ENCODE data around the gene DOCK7. TPM values are rescaled to one million over a fixed set of nuclear protein-coding genes. Genes with fewer than 3 reads are reported as not detected.
A peak's percentile ranks its signal among the peaks of the same experiment; 100 is the strongest.

DOCK7 gene
- total and polyA plus RNA-seq, 2 of the 13 experiments (the other 11 are each of a cell fraction or from before 2014, with no cell fraction given): 45.7 to 67.2 TPM

DNA sequence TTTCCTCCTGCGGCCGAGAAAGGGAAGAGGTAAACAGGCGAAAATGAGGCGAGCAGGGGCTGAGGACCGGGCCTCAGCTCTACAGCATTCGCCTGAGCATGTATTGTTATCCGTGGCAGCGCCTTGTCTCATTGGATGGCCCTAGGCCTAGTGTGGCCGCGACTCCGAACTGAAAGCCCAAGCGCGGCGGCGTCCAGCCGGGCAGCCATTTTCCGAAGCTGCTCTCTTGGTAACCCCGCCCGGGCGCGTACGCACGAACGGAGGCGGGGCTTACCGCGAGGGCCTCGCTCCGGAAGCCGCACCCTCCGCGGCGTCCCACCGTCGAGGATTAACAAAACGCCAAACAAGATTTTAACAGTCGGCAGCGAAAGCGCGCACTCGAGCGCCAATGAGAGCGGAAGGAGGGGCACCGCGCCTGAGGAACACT is 252.1 kb downstream of the DOCK7 start (continued):
- no peak for TF ChIP-seq ZNF282 (IDR thresholded peaks at IDR 0.05; ENCODE audit: partially characterized antibody)
- TF ChIP-seq FOXO1 (CRISPR knock-in tag; IDR thresholded peaks at IDR 0.05): peak; percentile 24; the same call in 1 of the 2 replicates
- no peak for TF ChIP-seq ZNF549 (CRISPR knock-in tag; IDR thresholded peaks at IDR 0.05)
- no peak for TF ChIP-seq PAWR (CRISPR knock-in tag; IDR thresholded peaks at IDR 0.05; ENCODE audit: borderline replicate concordance)
- TF ChIP-seq, protein P1, sequence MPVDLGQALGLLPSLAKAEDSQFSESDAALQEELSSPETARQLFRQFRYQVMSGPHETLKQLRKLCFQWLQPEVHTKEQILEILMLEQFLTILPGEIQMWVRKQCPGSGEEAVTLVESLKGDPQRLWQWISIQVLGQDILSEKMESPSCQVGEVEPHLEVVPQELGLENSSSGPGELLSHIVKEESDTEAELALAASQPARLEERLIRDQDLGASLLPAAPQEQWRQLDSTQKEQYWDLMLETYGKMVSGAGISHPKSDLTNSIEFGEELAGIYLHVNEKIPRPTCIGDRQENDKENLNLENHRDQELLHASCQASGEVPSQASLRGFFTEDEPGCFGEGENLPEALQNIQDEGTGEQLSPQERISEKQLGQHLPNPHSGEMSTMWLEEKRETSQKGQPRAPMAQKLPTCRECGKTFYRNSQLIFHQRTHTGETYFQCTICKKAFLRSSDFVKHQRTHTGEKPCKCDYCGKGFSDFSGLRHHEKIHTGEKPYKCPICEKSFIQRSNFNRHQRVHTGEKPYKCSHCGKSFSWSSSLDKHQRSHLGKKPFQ (CRISPR knock-in tag; IDR thresholded peaks at IDR 0.05; ENCODE audit: insufficient replicate concordance): no peak
- TF ChIP-seq, protein P2, sequence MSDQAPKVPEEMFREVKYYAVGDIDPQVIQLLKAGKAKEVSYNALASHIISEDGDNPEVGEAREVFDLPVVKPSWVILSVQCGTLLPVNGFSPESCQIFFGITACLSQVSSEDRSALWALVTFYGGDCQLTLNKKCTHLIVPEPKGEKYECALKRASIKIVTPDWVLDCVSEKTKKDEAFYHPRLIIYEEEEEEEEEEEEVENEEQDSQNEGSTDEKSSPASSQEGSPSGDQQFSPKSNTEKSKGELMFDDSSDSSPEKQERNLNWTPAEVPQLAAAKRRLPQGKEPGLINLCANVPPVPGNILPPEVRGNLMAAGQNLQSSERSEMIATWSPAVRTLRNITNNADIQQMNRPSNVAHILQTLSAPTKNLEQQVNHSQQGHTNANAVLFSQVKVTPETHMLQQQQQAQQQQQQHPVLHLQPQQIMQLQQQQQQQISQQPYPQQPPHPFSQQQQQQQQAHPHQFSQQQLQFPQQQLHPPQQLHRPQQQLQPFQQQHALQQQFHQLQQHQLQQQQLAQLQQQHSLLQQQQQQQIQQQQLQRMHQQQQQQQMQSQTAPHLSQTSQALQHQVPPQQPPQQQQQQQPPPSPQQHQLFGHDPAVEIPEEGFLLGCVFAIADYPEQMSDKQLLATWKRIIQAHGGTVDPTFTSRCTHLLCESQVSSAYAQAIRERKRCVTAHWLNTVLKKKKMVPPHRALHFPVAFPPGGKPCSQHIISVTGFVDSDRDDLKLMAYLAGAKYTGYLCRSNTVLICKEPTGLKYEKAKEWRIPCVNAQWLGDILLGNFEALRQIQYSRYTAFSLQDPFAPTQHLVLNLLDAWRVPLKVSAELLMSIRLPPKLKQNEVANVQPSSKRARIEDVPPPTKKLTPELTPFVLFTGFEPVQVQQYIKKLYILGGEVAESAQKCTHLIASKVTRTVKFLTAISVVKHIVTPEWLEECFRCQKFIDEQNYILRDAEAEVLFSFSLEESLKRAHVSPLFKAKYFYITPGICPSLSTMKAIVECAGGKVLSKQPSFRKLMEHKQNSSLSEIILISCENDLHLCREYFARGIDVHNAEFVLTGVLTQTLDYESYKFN (CRISPR knock-in tag; conservative IDR thresholded peaks at IDR 0.05): no peak; the same call in 1 of the 2 replicates
- TF ChIP-seq ZNF343 (CRISPR knock-in tag; IDR thresholded peaks at IDR 0.05): no peak
- TF ChIP-seq, protein P3, sequence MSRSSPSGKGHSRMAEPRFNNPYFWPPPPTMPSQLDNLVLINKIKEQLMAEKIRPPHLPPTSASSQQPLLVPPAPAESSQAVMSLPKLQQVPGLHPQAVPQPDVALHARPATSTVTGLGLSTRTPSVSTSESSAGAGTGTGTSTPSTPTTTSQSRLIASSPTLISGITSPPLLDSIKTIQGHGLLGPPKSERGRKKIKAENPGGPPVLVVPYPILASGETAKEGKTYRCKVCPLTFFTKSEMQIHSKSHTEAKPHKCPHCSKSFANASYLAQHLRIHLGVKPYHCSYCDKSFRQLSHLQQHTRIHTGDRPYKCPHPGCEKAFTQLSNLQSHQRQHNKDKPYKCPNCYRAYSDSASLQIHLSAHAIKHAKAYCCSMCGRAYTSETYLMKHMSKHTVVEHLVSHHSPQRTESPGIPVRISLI (CRISPR knock-in tag; IDR thresholded peaks at IDR 0.05; ENCODE audit: borderline replicate concordance): no peak
- TF ChIP-seq NFATC3 (CRISPR knock-in tag; IDR thresholded peaks at IDR 0.05): no peak
- TF ChIP-seq ZNF160 (CRISPR knock-in tag; IDR thresholded peaks at IDR 0.05): peak; percentile 69; the same call in 1 of the 2 replicates
- TF ChIP-seq, protein P4, sequence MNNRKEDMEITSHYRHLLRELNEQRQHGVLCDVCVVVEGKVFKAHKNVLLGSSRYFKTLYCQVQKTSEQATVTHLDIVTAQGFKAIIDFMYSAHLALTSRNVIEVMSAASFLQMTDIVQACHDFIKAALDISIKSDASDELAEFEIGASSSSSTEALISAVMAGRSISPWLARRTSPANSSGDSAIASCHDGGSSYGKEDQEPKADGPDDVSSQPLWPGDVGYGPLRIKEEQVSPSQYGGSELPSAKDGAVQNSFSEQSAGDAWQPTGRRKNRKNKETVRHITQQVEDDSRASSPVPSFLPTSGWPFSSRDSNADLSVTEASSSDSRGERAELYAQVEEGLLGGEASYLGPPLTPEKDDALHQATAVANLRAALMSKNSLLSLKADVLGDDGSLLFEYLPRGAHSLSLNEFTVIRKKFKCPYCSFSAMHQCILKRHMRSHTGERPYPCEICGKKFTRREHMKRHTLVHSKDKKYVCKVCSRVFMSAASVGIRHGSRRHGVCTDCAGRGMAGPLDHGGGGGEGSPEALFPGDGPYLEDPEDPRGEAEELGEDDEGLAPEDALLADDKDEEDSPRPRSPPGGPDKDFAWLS (CRISPR knock-in tag; IDR thresholded peaks at IDR 0.05; ENCODE audit: borderline replicate concordance): no peak
- no peak for TF ChIP-seq PHB2 (IDR thresholded peaks at IDR 0.05; ENCODE audit: partially characterized antibody)
- TF ChIP-seq CREB1 (IDR thresholded peaks at IDR 0.05): no peak
- TF ChIP-seq CREB1 (CRISPR knock-in tag; IDR thresholded peaks at IDR 0.05): peak; percentile 90
- TF ChIP-seq HOXD1 (CRISPR knock-in tag; IDR thresholded peaks at IDR 0.05): no peak
- TF ChIP-seq ZFX (CRISPR knock-in tag; IDR thresholded peaks at IDR 0.05; ENCODE audit: low read depth): peak; percentile 97
- TF ChIP-seq ZFP82 (CRISPR knock-in tag; IDR thresholded peaks at IDR 0.05; ENCODE audit: borderline replicate concordance): 0 out of 2 replicates have a peak, but pooled peaks have one; percentile 6
- no peak for TF ChIP-seq TGIF2 (CRISPR knock-in tag; IDR thresholded peaks at IDR 0.05)
- no peak for TF ChIP-seq AGO1 (IDR thresholded peaks at IDR 0.05; ENCODE audit: low read depth, low read length, poor library complexity, severe bottlenecking)
- peak; percentile 81 for TF ChIP-seq RFX5 (IDR thresholded peaks at IDR 0.05; ENCODE audit: low read depth, low read length)
- no peak for TF ChIP-seq TOPORS (CRISPR knock-in tag; IDR thresholded peaks at IDR 0.05)
- no peak for TF ChIP-seq ZNF761 (CRISPR knock-in tag; conservative IDR thresholded peaks at IDR 0.05)
- no peak for TF ChIP-seq ZNF550 (CRISPR knock-in tag; IDR thresholded peaks at IDR 0.05; ENCODE audit: borderline replicate concordance)
- peak; percentile 92 for TF ChIP-seq POLR2G (IDR thresholded peaks at IDR 0.05; ENCODE audit: low read depth, low read length)
- no peak for TF ChIP-seq ZNF510 (CRISPR knock-in tag; IDR thresholded peaks at IDR 0.05; ENCODE audit: low read depth)

All from HepG2 (cell line).